GM18508 (cell line): ENCODE results near the gene CHCHD1.
"Not testable (repeated sequence)": the region's sequence is repeated elsewhere in the genome, so short reads cannot be mapped to it uniquely, and the experiment has no call there.

Experiments used
- ATAC-seq: cut with Tn5 transposase; IDR thresholded peaks from one replicate; pipeline ENCODE4 v1.9.1; 2021; ENCODE audit warnings: moderate number of reproducible peaks; ENCODE audit not compliant: insufficient read depth, unreplicated experiment

The CHCHD1 gene

GRCh38 chr10:73781879-73782748, at the start of gene CHCHD1:
CHCHD1 (plus strand) TSS chr10:73782048; CDS start chr10:73782076, 28 bp downstream.
- no peak for ATAC-seq

- no peak for ATAC-seq
Observed at GRCh38 chr10:73732426-73732825, 49.4 kb upstream of the CHCHD1 start.

- no peak for ATAC-seq
Observed at GRCh38 chr10:73732931-73733623, 48.8 kb upstream of the CHCHD1 start.

- no peak for ATAC-seq
Observed at GRCh38 chr10:73734028-73734720, 47.7 kb upstream of the CHCHD1 start.

- no peak for ATAC-seq
Observed at GRCh38 chr10:73734796-73735305, 47.0 kb upstream of the CHCHD1 start.

- ATAC-seq: not testable (repeated sequence)
Observed at GRCh38 chr10:73740501-73741254, 41.2 kb upstream of the CHCHD1 start.

GRCh38 chr10:73742454-73742734, 39.5 kb upstream of the CHCHD1 start:
- no peak for ATAC-seq

GRCh38 chr10:73743327-73743904, 38.4 kb upstream of the CHCHD1 start:
- no peak for ATAC-seq

GRCh38 chr10:73743905-73744663, 37.8 kb upstream of the CHCHD1 start, which contains the start of gene SEC24C:
SEC24C (plus strand) TSS chr10:73744372; CDS start chr10:73746833, 2,461 bp downstream.
- ATAC-seq: peak; percentile 50

- no peak for ATAC-seq
Observed at GRCh38 chr10:73744664-73744975, 37.2 kb upstream of the CHCHD1 start.

GRCh38 chr10:73746721-73747120, 35.1 kb upstream of the CHCHD1 start:
- ATAC-seq: no peak

- no peak for ATAC-seq
Observed at GRCh38 chr10:73750819-73751218, 31.0 kb upstream of the CHCHD1 start.

- no peak for ATAC-seq
Observed at GRCh38 chr10:73756183-73756582, 25.7 kb upstream of the CHCHD1 start.

- ATAC-seq: no peak
Observed at GRCh38 chr10:73758704-73759511, 22.9 kb upstream of the CHCHD1 start.

GRCh38 chr10:73759512-73760115, 22.2 kb upstream of the CHCHD1 start:
- ATAC-seq: no peak

- no peak for ATAC-seq
Observed at GRCh38 chr10:73761781-73762180, 20.1 kb upstream of the CHCHD1 start.

- ATAC-seq: no peak
Observed at GRCh38 chr10:73762915-73763314, 18.9 kb upstream of the CHCHD1 start.

- ATAC-seq: no peak
Observed at GRCh38 chr10:73763343-73763742, 18.5 kb upstream of the CHCHD1 start.
